ENCODE results near the gene STOML2. TPM values are rescaled to one million over a fixed set of nuclear protein-coding genes. Genes with fewer than 3 reads are reported as not detected.

The STOML2 gene
- total RNA-seq, 1 donor from 2014 or later = 83.1 TPM

DNA sequence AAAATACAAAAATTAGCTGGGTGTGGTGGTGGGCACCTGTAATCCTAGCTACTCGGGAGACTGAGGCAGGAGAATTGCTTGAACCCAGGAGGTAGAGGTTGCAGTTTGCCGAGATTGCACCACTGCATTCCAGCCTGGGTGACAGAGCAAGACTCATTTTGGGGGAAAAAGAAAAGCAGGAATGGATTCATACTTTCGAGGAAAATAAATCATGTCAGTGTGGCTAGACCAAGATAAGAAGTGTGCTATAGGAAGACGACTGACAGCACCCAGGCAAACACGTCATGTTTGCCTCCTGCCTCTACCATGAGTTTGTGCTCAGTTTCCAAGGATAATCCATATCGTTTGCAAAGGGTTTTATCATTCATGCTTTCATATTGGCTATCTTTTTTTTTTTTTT, 32.0 kb upstream of the STOML2 start:
- Mint-ChIP-seq H3K9me3 (ENCODE audit: unreplicated experiment) (peaks cover 6% of the 10 kb centered on the region), H3K4me1 (ENCODE audit: low read depth, unreplicated experiment) (no peaks in the 10 kb centered on the region), H3K27me3 (ENCODE audit: low read depth, unreplicated experiment) (no peaks in the 10 kb centered on the region), H3K4me3 (ENCODE audit: unreplicated experiment) (no peak overlapping the region), H3K27ac (ENCODE audit: unreplicated experiment) (no peak overlapping the region), H3K36me3 (ENCODE audit: low read depth, unreplicated experiment) (no peaks in the 10 kb centered on the region)
- FAIRE-seq = no peak
- Histone ChIP-seq H3K36me3 (ENCODE audit: insufficient read depth, low read length) (no peaks in the 10 kb centered on the region), H3K9ac (ENCODE audit: low read length) (no peak overlapping the region), H3K4me2 (ENCODE audit: low read length) (no peak overlapping the region), H3K79me2 (ENCODE audit: insufficient read depth, low read length) (no peaks in the 10 kb centered on the region), H2AFZ (ENCODE audit: low read depth, low read length) (no peak overlapping the region), H3K27ac (ENCODE audit: low read depth, low read length) (no peak overlapping the region), H3K4me1 (ENCODE audit: insufficient read depth, low read length) (no peaks in the 10 kb centered on the region), H3K9me3 (ENCODE audit: insufficient read depth, low read depth, low read length) (peaks cover 6% of the 10 kb centered on the region), H3K27me3 (ENCODE audit: insufficient read depth, low read length) (no peaks in the 10 kb centered on the region), H3K4me3 (ENCODE audit: insufficient read depth, low read depth, low read length) (no peak overlapping the region), H4K20me1 (ENCODE audit: insufficient read depth, low read length) (no peaks in the 10 kb centered on the region)
- DNase-seq (ENCODE audit: low read depth) = no peak
- TF ChIP-seq, protein P1, sequence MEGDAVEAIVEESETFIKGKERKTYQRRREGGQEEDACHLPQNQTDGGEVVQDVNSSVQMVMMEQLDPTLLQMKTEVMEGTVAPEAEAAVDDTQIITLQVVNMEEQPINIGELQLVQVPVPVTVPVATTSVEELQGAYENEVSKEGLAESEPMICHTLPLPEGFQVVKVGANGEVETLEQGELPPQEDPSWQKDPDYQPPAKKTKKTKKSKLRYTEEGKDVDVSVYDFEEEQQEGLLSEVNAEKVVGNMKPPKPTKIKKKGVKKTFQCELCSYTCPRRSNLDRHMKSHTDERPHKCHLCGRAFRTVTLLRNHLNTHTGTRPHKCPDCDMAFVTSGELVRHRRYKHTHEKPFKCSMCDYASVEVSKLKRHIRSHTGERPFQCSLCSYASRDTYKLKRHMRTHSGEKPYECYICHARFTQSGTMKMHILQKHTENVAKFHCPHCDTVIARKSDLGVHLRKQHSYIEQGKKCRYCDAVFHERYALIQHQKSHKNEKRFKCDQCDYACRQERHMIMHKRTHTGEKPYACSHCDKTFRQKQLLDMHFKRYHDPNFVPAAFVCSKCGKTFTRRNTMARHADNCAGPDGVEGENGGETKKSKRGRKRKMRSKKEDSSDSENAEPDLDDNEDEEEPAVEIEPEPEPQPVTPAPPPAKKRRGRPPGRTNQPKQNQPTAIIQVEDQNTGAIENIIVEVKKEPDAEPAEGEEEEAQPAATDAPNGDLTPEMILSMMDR (IDR thresholded peaks at IDR 0.05; ENCODE audit: insufficient read depth, low read depth, low read length) = no peak
- TF ChIP-seq EZH2 (IDR thresholded peaks at IDR 0.05; ENCODE audit: insufficient read depth, low read length) = no peak

DNA sequence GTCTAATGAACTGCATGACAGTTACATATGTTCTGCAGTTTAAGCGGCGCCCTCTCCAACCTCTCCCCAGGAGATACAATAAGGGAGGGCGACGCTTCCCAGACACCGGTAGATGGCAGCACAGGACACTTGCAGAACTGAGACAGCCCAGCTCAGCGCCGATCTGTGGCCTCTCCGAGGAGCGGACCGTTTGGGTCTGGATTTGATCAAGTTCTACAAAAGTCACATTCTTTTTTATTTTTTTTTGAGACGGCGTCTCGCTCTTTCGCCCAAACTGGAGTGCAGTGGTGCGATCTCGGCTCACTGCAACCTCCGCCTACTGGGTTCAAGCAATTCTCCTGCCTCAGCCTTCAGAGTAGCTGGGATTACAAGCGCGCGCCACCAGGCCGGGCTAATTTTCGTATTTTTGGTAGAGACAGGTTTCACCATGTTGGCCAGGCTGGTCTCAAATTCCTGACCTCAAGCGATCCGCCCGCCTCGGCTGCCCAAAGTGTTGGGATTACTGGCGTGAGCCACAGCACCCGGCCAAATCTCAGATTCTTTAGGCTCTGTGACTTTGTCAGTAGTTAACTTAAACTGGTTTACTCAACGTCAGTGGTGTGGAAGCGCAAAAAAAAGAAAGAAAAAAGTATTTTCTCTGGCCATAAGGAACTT, 14.1 kb upstream of the STOML2 start:
- H3K27ac ChIP-seq (ENCODE audit: low read depth, low read length) = no peak overlapping the region
- peak overlapping the region; percentile 67 for H3K27ac Mint-ChIP-seq (ENCODE audit: unreplicated experiment)
- DNase-seq (ENCODE audit: low read depth) = peak; percentile 77

More for the DNA sequence above, 14.1 kb upstream of the STOML2 start:
- TF ChIP-seq, protein P1 (IDR thresholded peaks at IDR 0.05; ENCODE audit: insufficient read depth, low read depth, low read length) = peak; percentile 86
- no peak for TF ChIP-seq EZH2 (IDR thresholded peaks at IDR 0.05; ENCODE audit: insufficient read depth, low read length)
- Histone ChIP-seq H4K20me1 (ENCODE audit: insufficient read depth, low read length) (peaks cover 4% of the 10 kb centered on the region), H3K9ac (ENCODE audit: low read length) (peak overlapping the region; percentile 86), H3K4me3 (ENCODE audit: insufficient read depth, low read depth, low read length) (peak overlapping the region; percentile 94), H3K4me1 (ENCODE audit: insufficient read depth, low read length) (peaks cover 34% of the 10 kb centered on the region), H3K79me2 (ENCODE audit: insufficient read depth, low read length) (peaks cover 26% of the 10 kb centered on the region), H3K9me3 (ENCODE audit: insufficient read depth, low read depth, low read length) (no peaks in the 10 kb centered on the region), H3K27me3 (ENCODE audit: insufficient read depth, low read length) (no peaks in the 10 kb centered on the region), H3K36me3 (ENCODE audit: insufficient read depth, low read length) (no peaks in the 10 kb centered on the region), H3K4me2 (ENCODE audit: low read length) (peak overlapping the region; percentile 97), H2AFZ (ENCODE audit: low read depth, low read length) (peak overlapping the region; percentile 84)
- Mint-ChIP-seq H3K9me3 (ENCODE audit: unreplicated experiment) (no peaks in the 10 kb centered on the region), H3K4me3 (ENCODE audit: unreplicated experiment) (peak overlapping the region; percentile 95), H3K36me3 (ENCODE audit: low read depth, unreplicated experiment) (no peaks in the 10 kb centered on the region), H3K27me3 (ENCODE audit: low read depth, unreplicated experiment) (peaks cover 2% of the 10 kb centered on the region), H3K4me1 (ENCODE audit: low read depth, unreplicated experiment) (peaks cover 17% of the 10 kb centered on the region)
- no peak for FAIRE-seq
